ENCODE results near the gene PADI3.

The PADI3 gene

GRCh38 chr1:17315542-17316130 is 66.7 kb downstream of the PADI3 start:
- TF ChIP-seq REST (IDR thresholded peaks at IDR 0.05; ENCODE audit: insufficient read depth in 1 of 2, low read depth in 2 of 2, low read length in 2 of 2) (no peak), POLR2AphosphoS5 (IDR thresholded peaks at IDR 0.05; ENCODE audit: low read depth, low read length) (no peak), FOXP2 (optimal IDR thresholded peaks at IDR 0.05; ENCODE audit: borderline replicate concordance, extremely low read depth, extremely low read length, insufficient read depth) (no peak), SIN3A (IDR thresholded peaks at IDR 0.05; ENCODE audit: borderline replicate concordance, insufficient read depth, low read length) (no peak), TAF1 (IDR thresholded peaks at IDR 0.05; ENCODE audit: borderline replicate concordance, insufficient read depth, low read length) (no peak)

GRCh38 chr1:17316704-17317103 is 67.8 kb downstream of the PADI3 start:
- no peak for TF ChIP-seq FOXP2 (optimal IDR thresholded peaks at IDR 0.05; ENCODE audit: borderline replicate concordance, extremely low read depth, extremely low read length, insufficient read depth)

GRCh38 chr1:17318262-17318661 is 69.4 kb downstream of the PADI3 start:
- TF ChIP-seq POLR2AphosphoS5 (IDR thresholded peaks at IDR 0.05; ENCODE audit: low read depth, low read length) (no peak), TAF1 (IDR thresholded peaks at IDR 0.05; ENCODE audit: borderline replicate concordance, insufficient read depth, low read length) (no peak), REST (IDR thresholded peaks at IDR 0.05; ENCODE audit: insufficient read depth in 1 of 2, low read depth in 2 of 2, low read length in 2 of 2) (no peak), SIN3A (IDR thresholded peaks at IDR 0.05; ENCODE audit: borderline replicate concordance, insufficient read depth, low read length) (no peak), FOXP2 (optimal IDR thresholded peaks at IDR 0.05; ENCODE audit: borderline replicate concordance, extremely low read depth, extremely low read length, insufficient read depth) (no peak)

- TF ChIP-seq REST (IDR thresholded peaks at IDR 0.05; ENCODE audit: insufficient read depth in 1 of 2, low read depth in 2 of 2, low read length in 2 of 2) = no peak
- TF ChIP-seq POLR2AphosphoS5 (IDR thresholded peaks at IDR 0.05; ENCODE audit: low read depth, low read length) = no peak
- no peak for TF ChIP-seq SIN3A (IDR thresholded peaks at IDR 0.05; ENCODE audit: borderline replicate concordance, insufficient read depth, low read length)
- no peak for TF ChIP-seq FOXP2 (optimal IDR thresholded peaks at IDR 0.05; ENCODE audit: borderline replicate concordance, extremely low read depth, extremely low read length, insufficient read depth)
- TF ChIP-seq TAF1 (IDR thresholded peaks at IDR 0.05; ENCODE audit: borderline replicate concordance, insufficient read depth, low read length) = no peak
These were observed 70.9 kb downstream of the PADI3 start for GRCh38 chr1:17319561-17320350.

GRCh38 chr1:17328855-17329254 is 80.0 kb downstream of the PADI3 start:
- TF ChIP-seq REST (IDR thresholded peaks at IDR 0.05; ENCODE audit: insufficient read depth in 1 of 2, low read depth in 2 of 2, low read length in 2 of 2) = no peak
- TF ChIP-seq TAF1 (IDR thresholded peaks at IDR 0.05; ENCODE audit: borderline replicate concordance, insufficient read depth, low read length) = no peak
- TF ChIP-seq FOXP2 (optimal IDR thresholded peaks at IDR 0.05; ENCODE audit: borderline replicate concordance, extremely low read depth, extremely low read length, insufficient read depth) = no peak
- no peak for TF ChIP-seq SIN3A (IDR thresholded peaks at IDR 0.05; ENCODE audit: borderline replicate concordance, insufficient read depth, low read length)
- TF ChIP-seq POLR2AphosphoS5 (IDR thresholded peaks at IDR 0.05; ENCODE audit: low read depth, low read length) = no peak

Data from PFSK-1 (cell line).